Caco-2 (cell line): ENCODE results near the gene FGF14. TPM values are rescaled to one million over a fixed set of nuclear protein-coding genes. Genes with fewer than 3 reads are reported as not detected.

Source experiments
- BruUV-seq: library from RNA; stranded (reverse); fragments of 400-500 nt; replicated peaks from 2 replicates; lab custom pipeline; 2021; lab: Mats Ljungman, UMichigan
- CTCF ChIA-PET: fragments of 300-600 bp; sonication (Branson Sonifier 250); formaldehyde crosslinking; loops from one replicate; lab custom pipeline; 2022; ENCODE audit warnings: antibody characterized with exemption; lab: Charles Lee
- POLR2A ChIA-PET: fragments of 300-600 bp; sonication (Branson Sonifier 250); formaldehyde crosslinking; loops from one replicate; lab custom pipeline; 2022; ENCODE audit warnings: antibody characterized with exemption; lab: Charles Lee
- DNase-seq, 2 experiments: peaks; one replicate each; pipeline versions ENCODE4 v3.0.0 to v3.0.0-alpha.2; 2020 to 2022
- H3K27me3 ChIP-seq: replicated peaks from 2 replicates; pipeline ENCODE4 v1.6.0; 2011; ENCODE audit warnings: low read length; ENCODE audit not compliant: control insufficient read depth, insufficient read depth
- H3K36me3 ChIP-seq: 2 replicates; pipeline ENCODE4 v1.5.1; 2011; ENCODE audit warnings: low read length; ENCODE audit not compliant: control insufficient read depth, insufficient read depth
- H3K4me1 ChIP-seq: fragments of 250-450 bp; sonication (Bioruptor Pico); 2 replicates; pipeline ENCODE4 v1.5.1; 2020; ENCODE audit warnings: mild to moderate bottlenecking
- H3K4me3 ChIP-seq: 2 replicates; pipeline ENCODE4 v1.5.1; 2011; ENCODE audit warnings: low read depth, mild to moderate bottlenecking, control low read depth, low read length
- H3K9me3 ChIP-seq: fragments of 250-450 bp; sonication (Bioruptor Pico); 2 replicates; pipeline ENCODE4 v1.5.1; 2020; ENCODE audit warnings: mild to moderate bottlenecking, moderate library complexity
- H3K27ac Mint-ChIP-seq: one replicate; pipeline ENCODE4 v1.8.0; 2022; ENCODE audit warnings: mixed read lengths; ENCODE audit not compliant: unreplicated experiment
- H3K27me3 Mint-ChIP-seq: one replicate; pipeline ENCODE4 v1.8.0; 2022; ENCODE audit warnings: mixed read lengths; ENCODE audit not compliant: insufficient read depth, unreplicated experiment
- H3K36me3 Mint-ChIP-seq: one replicate; pipeline ENCODE4 v1.8.0; 2022; ENCODE audit warnings: mild to moderate bottlenecking, mixed read lengths; ENCODE audit not compliant: insufficient read depth, unreplicated experiment
- H3K4me1 Mint-ChIP-seq: one replicate; pipeline ENCODE4 v1.8.0; 2022; ENCODE audit warnings: low read depth, mixed read lengths; ENCODE audit not compliant: unreplicated experiment
- H3K4me3 Mint-ChIP-seq: one replicate; pipeline ENCODE4 v1.8.0; 2022; ENCODE audit warnings: mild to moderate bottlenecking, moderate library complexity, mixed read lengths; ENCODE audit not compliant: unreplicated experiment
- H3K9me3 Mint-ChIP-seq: one replicate; pipeline ENCODE4 v1.8.0; 2022; ENCODE audit warnings: mixed read lengths; ENCODE audit not compliant: unreplicated experiment
- intact Hi-C: fragments of 100-400 bp; cut with micrococcal nuclease; formaldehyde crosslinking; loops from one replicate; pipeline ENCODE4 v1.10.0; 2022; ENCODE audit not compliant: unreplicated experiment
- total RNA-seq: library from RNA; stranded (reverse); gene quantifications from 2 replicates; pipeline ENCODE4 v1.2.3, GENCODE V29; 2022
- TF ChIP-seq, protein P1 (sequence below), 2 experiments: fragments of 200-600 bp in 1 of 2; IDR thresholded peaks; 1 replicate in 1 of 2; 2 replicates in 1 of 2; pipeline versions ENCODE4 v1.5.1 to v1.8.0; 2011 to 2022; ENCODE audit warnings: antibody characterized with exemption in 1 of 2, control low read depth in 1 of 2, inconsistent platforms in 1 of 2, low read depth in 1 of 2, low read length in 1 of 2, mild to moderate bottlenecking in 1 of 2, moderate library complexity in 1 of 2; ENCODE audit not compliant: insufficient read depth in 1 of 2, severe bottlenecking in 1 of 2, unreplicated experiment in 1 of 2

FGF14 gene
- total RNA-seq, 1 experiment from 2014 or later = not detected

DNA sequence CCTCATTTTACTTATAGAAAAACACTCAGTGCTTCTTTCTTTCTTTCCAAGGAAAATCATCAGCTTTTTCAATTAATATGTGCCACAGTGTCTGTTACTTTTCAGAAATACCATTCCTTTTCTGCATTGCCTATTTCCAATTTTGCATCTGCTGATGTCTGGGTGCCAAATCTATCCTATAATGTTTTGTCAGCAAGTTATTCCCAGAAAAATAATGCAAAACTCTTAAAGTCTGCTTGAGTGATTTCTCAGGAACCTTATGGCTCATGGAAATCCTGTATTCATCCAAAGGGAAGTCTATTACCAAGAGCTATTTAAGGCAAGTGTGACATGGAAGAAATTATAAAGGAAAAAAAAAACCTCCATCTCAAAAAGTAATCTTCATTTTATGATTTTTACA, 224.4 kb downstream of the FGF14 start:
- DNase-seq = no peak
- POLR2A ChIA-PET = no interaction called here
- no peaks in the 10 kb centered on the region for H3K9me3 ChIP-seq
- H3K36me3 Mint-ChIP-seq = no peaks in the 10 kb centered on the region
- CTCF ChIA-PET = no interaction called here
- H3K4me3 ChIP-seq = no peak overlapping the region
- no peaks in the 10 kb centered on the region for H3K4me1 Mint-ChIP-seq
- TF ChIP-seq, protein P1, sequence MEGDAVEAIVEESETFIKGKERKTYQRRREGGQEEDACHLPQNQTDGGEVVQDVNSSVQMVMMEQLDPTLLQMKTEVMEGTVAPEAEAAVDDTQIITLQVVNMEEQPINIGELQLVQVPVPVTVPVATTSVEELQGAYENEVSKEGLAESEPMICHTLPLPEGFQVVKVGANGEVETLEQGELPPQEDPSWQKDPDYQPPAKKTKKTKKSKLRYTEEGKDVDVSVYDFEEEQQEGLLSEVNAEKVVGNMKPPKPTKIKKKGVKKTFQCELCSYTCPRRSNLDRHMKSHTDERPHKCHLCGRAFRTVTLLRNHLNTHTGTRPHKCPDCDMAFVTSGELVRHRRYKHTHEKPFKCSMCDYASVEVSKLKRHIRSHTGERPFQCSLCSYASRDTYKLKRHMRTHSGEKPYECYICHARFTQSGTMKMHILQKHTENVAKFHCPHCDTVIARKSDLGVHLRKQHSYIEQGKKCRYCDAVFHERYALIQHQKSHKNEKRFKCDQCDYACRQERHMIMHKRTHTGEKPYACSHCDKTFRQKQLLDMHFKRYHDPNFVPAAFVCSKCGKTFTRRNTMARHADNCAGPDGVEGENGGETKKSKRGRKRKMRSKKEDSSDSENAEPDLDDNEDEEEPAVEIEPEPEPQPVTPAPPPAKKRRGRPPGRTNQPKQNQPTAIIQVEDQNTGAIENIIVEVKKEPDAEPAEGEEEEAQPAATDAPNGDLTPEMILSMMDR (IDR thresholded peaks at IDR 0.05; ENCODE audit: insufficient read depth in 1 of 2, low read depth in 1 of 2, low read length in 1 of 2, severe bottlenecking in 1 of 2, unreplicated experiment in 1 of 2) = no peak
- no peaks in the 10 kb centered on the region for H3K9me3 Mint-ChIP-seq
- H3K27me3 Mint-ChIP-seq = no peaks in the 10 kb centered on the region
- no peak overlapping the region for H3K27ac Mint-ChIP-seq
- BruUV-seq = no TSS peak
- no peak overlapping the region for H3K4me3 Mint-ChIP-seq
- H3K36me3 ChIP-seq = no peaks in the 10 kb centered on the region
- no peaks in the 10 kb centered on the region; the same call in 1 of the 2 replicates for H3K27me3 ChIP-seq
- intact Hi-C loops = no loop called here
- H3K4me1 ChIP-seq = no peaks in the 10 kb centered on the region

DNA sequence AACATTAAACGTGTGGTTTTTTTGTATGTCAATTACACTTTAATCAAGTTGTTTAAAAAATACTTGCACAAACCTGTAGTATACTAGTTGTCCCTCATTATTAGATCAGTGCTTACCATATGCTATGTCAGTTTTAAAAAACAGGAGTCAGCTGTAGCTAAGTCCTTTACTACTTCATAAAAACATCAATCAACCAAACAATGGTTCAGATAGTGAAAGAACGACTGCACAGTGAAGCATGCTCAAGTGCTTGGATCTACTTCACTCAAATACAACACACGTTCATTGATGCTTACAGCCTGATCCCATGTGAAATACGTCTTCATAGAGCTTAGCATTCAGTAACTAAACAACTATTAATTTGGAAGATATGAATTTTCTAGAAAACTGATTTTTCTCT, 225.0 kb downstream of the FGF14 start:
- no peak overlapping the region for H3K4me3 Mint-ChIP-seq
- Histone ChIP-seq H3K36me3 (no peaks in the 10 kb centered on the region), H3K4me1 (no peaks in the 10 kb centered on the region), H3K27me3 (no peaks in the 10 kb centered on the region; the same call in 1 of the 2 replicates), H3K4me3 (no peak overlapping the region), H3K9me3 (no peaks in the 10 kb centered on the region)
- no peaks in the 10 kb centered on the region for H3K36me3 Mint-ChIP-seq
- CTCF ChIA-PET = interaction anchor here (0.7 kb wide), 1 partner anchor 19 kb away, joined by 3 read pairs; no protein-coding TSS in a partner anchor
- intact Hi-C loops = no loop called here
- no peaks in the 10 kb centered on the region for H3K9me3 Mint-ChIP-seq
- no peaks in the 10 kb centered on the region for H3K4me1 Mint-ChIP-seq
- POLR2A ChIA-PET = no interaction called here
- TF ChIP-seq, protein P1 (IDR thresholded peaks at IDR 0.05; ENCODE audit: insufficient read depth in 1 of 2, low read depth in 1 of 2, low read length in 1 of 2, severe bottlenecking in 1 of 2, unreplicated experiment in 1 of 2) = no peak
- H3K27me3 Mint-ChIP-seq = no peaks in the 10 kb centered on the region
- BruUV-seq = no TSS peak
- no peak for DNase-seq
- H3K27ac Mint-ChIP-seq = no peak overlapping the region

DNA sequence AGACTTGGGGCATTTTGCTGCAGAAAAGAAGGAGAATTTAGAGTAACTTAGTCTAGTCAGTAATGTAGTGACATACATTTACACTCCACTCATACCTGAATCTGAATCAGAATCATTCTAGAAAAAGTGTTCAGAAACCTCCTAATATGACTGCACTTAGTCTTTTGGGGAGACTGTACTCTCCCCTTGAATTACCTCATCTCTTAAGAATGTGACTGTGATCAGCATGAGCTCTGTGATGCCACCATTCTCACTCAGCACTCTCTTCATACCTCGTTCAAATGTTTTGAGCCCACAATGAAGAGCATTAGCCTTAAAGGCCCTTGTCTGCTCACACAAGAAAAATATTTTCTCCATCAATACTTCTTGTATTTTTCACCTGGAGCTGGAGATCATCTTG, 229.4 kb downstream of the FGF14 start:
- CTCF ChIA-PET = no interaction called here

More for the DNA sequence above, 229.4 kb downstream of the FGF14 start:
- H3K27ac Mint-ChIP-seq = no peak overlapping the region
- H3K36me3 ChIP-seq = no peaks in the 10 kb centered on the region
- no peak overlapping the region for H3K4me3 ChIP-seq
- no peaks in the 10 kb centered on the region for H3K4me1 ChIP-seq
- TF ChIP-seq, protein P1 (IDR thresholded peaks at IDR 0.05; ENCODE audit: insufficient read depth in 1 of 2, low read depth in 1 of 2, low read length in 1 of 2, severe bottlenecking in 1 of 2, unreplicated experiment in 1 of 2) = no peak
- POLR2A ChIA-PET = no interaction called here
- H3K27me3 Mint-ChIP-seq = peaks cover 2% of the 10 kb centered on the region
- no peaks in the 10 kb centered on the region for H3K9me3 ChIP-seq
- no peaks in the 10 kb centered on the region for H3K27me3 ChIP-seq
- H3K4me3 Mint-ChIP-seq = no peak overlapping the region
- no TSS peak for BruUV-seq
- H3K36me3 Mint-ChIP-seq = no peaks in the 10 kb centered on the region
- intact Hi-C loops = no loop called here
- no peak for DNase-seq
- no peaks in the 10 kb centered on the region for H3K9me3 Mint-ChIP-seq
- H3K4me1 Mint-ChIP-seq = no peaks in the 10 kb centered on the region
